ENCODE measurements around the gene SLC50A1. TPM values are rescaled to one million over a fixed set of nuclear protein-coding genes. Genes with fewer than 3 reads are reported as not detected.

Gene SLC50A1
- total and polyA plus RNA-seq, 7 donors, result 6.7 to 16.2 (median 8.1) TPM

DNA sequence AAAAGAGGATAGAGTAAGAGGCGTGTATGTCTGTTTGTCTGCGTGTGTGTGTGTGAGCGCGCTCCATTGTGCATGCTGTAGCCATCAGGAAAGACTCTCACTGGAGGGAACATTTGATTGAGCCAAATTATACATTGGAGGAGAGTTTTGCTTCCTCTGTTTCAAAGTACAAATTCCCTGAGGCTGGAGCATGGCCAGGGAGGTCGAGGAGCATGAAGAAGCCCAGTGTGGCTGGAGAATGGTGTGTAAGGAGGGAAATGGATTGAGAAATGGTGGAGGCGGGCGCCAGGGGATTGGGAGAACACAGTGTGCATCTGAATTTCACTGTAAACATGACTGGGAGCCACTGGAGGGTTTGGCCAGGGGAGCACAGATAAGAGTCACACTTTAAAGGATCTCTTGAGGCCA is 30.0 kb upstream of the SLC50A1 start:
- 60 to 64% (median 63%) methylated on average over 7 of the region's 7 CpGs for WGBS, 3 donors
- Histone ChIP-seq H3K9me3 (no peaks in the 10 kb centered on the region), H3K4me1 (peaks cover 9% of the 10 kb centered on the region), H3K27ac (no peak overlapping the region), H3K36me3 (ENCODE audit: insufficient read depth in 1 of 2, low read depth in 1 of 2) (no peaks in the 10 kb centered on the region), H3K4me3 (no peak overlapping the region), H3K27me3 (ENCODE audit: insufficient read depth in 3 of 3, low read length in 2 of 3) (no peaks in the 10 kb centered on the region)
- ATAC-seq (peak in 2 of 4 donors; percentile 16 to 44), DNase-seq (no peak)
- intact Hi-C loops (cut with DNase I), result no loop called here
- TF ChIP-seq, protein P1, sequence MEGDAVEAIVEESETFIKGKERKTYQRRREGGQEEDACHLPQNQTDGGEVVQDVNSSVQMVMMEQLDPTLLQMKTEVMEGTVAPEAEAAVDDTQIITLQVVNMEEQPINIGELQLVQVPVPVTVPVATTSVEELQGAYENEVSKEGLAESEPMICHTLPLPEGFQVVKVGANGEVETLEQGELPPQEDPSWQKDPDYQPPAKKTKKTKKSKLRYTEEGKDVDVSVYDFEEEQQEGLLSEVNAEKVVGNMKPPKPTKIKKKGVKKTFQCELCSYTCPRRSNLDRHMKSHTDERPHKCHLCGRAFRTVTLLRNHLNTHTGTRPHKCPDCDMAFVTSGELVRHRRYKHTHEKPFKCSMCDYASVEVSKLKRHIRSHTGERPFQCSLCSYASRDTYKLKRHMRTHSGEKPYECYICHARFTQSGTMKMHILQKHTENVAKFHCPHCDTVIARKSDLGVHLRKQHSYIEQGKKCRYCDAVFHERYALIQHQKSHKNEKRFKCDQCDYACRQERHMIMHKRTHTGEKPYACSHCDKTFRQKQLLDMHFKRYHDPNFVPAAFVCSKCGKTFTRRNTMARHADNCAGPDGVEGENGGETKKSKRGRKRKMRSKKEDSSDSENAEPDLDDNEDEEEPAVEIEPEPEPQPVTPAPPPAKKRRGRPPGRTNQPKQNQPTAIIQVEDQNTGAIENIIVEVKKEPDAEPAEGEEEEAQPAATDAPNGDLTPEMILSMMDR (IDR thresholded peaks at IDR 0.05), result no peak

DNA sequence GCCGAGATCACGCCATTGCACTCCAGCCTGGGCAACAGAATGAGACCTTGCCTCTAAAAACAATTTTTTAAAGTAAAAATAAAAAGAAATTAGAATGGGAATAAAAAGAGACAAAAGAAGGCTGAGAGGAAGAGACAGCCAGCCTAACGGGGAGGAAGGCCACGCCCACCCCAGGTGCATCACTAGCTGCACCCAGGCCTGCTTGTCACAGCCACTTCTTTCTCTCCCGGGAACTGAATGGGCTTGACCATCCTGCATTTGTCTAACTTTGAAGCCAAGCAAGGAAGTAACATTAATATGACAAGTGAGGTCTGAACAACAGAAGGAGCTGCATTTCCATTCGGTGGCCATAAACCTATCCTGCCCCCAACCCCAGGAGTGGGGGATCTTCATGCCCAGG is 28.8 kb upstream of the SLC50A1 start:
- Histone ChIP-seq H3K4me3 (no peak overlapping the region), H3K4me1 (peaks cover 9% of the 10 kb centered on the region), H3K9me3 (no peaks in the 10 kb centered on the region), H3K27me3 (ENCODE audit: insufficient read depth in 3 of 3, low read length in 2 of 3) (no peaks in the 10 kb centered on the region), H3K36me3 (ENCODE audit: insufficient read depth in 1 of 2, low read depth in 1 of 2) (no peaks in the 10 kb centered on the region), H3K27ac (no peak overlapping the region)
- WGBS, 3 donors, result 70 to 71% (median 70%) methylated on average over 6 of the region's 6 CpGs
- intact Hi-C loops (cut with DNase I), result no loop called here
- no peak for ATAC-seq
- TF ChIP-seq, protein P1 (IDR thresholded peaks at IDR 0.05), result no peak
- no peak for DNase-seq

DNA sequence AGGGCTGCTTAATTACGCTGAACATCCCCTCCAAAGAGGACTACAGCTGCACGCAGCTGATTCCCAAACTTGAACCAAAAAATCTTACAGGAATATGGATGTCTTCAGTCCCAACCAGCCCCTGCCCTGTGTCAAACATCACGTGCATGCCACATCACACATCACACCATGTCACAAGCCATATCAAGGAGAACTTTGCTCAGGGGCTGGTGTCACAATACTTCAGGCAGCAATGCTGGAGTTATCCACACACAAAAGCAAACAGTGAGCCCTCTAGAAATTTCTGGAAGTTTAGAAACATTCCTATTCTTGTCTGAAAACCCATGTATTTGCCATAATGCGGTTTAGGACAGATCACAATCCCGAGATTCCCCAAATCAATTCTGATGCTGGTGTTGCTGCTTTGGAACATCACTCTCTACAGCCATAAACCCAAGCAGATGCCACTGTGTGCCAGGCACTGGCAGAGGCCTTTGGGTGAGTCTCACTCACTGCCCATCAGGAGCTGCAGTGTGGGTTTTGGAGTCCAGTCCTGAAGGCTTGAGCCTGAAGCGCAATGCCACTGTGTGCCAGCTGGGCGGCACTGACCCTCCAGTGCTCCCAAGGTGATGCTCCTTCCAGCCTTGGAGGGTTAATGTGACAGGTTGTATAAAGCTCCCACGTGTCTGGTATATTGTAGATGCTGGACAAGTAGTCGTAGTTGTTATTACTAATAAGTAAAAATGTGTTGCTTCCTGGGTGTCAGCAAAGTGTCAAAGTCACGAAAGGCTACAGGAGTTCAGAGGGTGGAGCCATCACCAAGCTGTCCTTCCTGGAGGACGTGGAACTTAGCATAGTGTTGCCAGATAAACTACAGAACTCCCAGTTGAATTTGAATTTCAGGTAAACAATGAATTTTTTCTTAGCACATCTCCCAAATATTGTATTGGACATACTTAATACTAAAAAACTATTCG is 28.1 kb upstream of the SLC50A1 start:
- Histone ChIP-seq H3K4me1 (peaks cover 9% of the 10 kb centered on the region), H3K9me3 (no peaks in the 10 kb centered on the region), H3K27me3 (ENCODE audit: insufficient read depth in 3 of 3, low read length in 2 of 3) (no peaks in the 10 kb centered on the region), H3K4me3 (no peak overlapping the region), H3K27ac (no peak overlapping the region), H3K36me3 (ENCODE audit: insufficient read depth in 1 of 2, low read depth in 1 of 2) (no peaks in the 10 kb centered on the region)
- 66 to 74% (median 66%) methylated on average over 12 of the region's 12 CpGs for WGBS, 3 donors
- TF ChIP-seq, protein P1 (IDR thresholded peaks at IDR 0.05), result no peak
- DNase-seq, result no peak
- intact Hi-C loops (cut with DNase I), result no loop called here
- ATAC-seq, result no peak

DNA sequence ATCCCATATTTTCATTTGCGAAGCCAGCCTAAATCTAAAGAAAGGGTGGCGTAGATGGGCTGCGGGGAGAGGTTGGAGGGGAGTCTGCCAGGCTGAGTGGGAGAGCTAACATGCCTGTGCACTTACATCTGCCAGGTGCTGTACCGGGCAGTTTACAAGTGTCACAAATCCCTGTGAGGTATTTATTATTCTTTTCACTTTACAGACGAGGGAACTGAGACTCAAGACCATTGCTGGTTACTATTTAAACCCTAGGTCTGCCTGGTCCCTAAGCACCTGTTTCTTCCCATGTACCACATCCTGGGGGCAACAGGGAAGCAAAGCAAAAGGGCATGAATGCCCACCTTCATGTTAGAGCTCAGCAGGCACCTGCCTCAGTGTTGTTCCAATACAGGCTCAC is 27.4 kb upstream of the SLC50A1 start:
- WGBS, 3 donors, result 78 to 82% (median 81%) methylated on average over 5 of the region's 5 CpGs
- no peak for DNase-seq
- ATAC-seq, result no peak
- H3K4me1 ChIP-seq, result peaks cover 9% of the 10 kb centered on the region
- no peaks in the 10 kb centered on the region for H3K27me3 ChIP-seq (ENCODE audit: insufficient read depth in 3 of 3, low read length in 2 of 3)
- no peaks in the 10 kb centered on the region for H3K36me3 ChIP-seq (ENCODE audit: insufficient read depth in 1 of 2, low read depth in 1 of 2)
- H3K9me3 ChIP-seq, result no peaks in the 10 kb centered on the region
- intact Hi-C loops (cut with DNase I), result no loop called here
- TF ChIP-seq, protein P1 (IDR thresholded peaks at IDR 0.05), result no peak
- no peak overlapping the region for H3K27ac ChIP-seq
- H3K4me3 ChIP-seq, result no peak overlapping the region
